Mucosa of rectum (tissue), 2 donors: ENCODE results near the gene CCR5AS.

ENCODE experiments used
- H3K27ac ChIP-seq, 2 donors: one replicate each; pipeline ENCODE4 v1.7.0; 2013; ENCODE audit warnings: inconsistent platforms in 2 of 2, low read depth in 2 of 2, low read length in 2 of 2
- H3K27me3 ChIP-seq, 2 donors: one replicate each; pipeline ENCODE4 v1.7.0; 2013; ENCODE audit warnings: low read length in 2 of 2; ENCODE audit not compliant: control insufficient read depth in 2 of 2, insufficient read depth in 2 of 2
- H3K36me3 ChIP-seq, 2 donors: one replicate each; pipeline ENCODE4 v1.7.0; 2013; ENCODE audit warnings: low read length in 2 of 2; ENCODE audit not compliant: control insufficient read depth in 2 of 2, insufficient read depth in 2 of 2
- H3K4me1 ChIP-seq, 2 donors: one replicate each; pipeline ENCODE4 v1.7.0; 2013; ENCODE audit warnings: low read length in 2 of 2, mild to moderate bottlenecking in 1 of 2; ENCODE audit not compliant: control insufficient read depth in 2 of 2, insufficient read depth in 2 of 2
- H3K4me3 ChIP-seq, 2 donors: one replicate each; pipeline ENCODE4 v1.7.0; 2013; ENCODE audit warnings: low read length in 2 of 2
- H3K9ac ChIP-seq, 2 donors: one replicate each; pipeline ENCODE4 v1.7.0; 2013; ENCODE audit warnings: low read length in 2 of 2, low read depth in 1 of 2, mild to moderate bottlenecking in 1 of 2
- H3K9me3 ChIP-seq, 2 donors: one replicate each; pipeline ENCODE4 v1.7.0; 2013; ENCODE audit warnings: low read length in 2 of 2; ENCODE audit not compliant: control insufficient read depth in 2 of 2
- donor health status: healthy.
- donor health status: Normal muscosa, but diverticular disease.

CCR5AS gene

DNA sequence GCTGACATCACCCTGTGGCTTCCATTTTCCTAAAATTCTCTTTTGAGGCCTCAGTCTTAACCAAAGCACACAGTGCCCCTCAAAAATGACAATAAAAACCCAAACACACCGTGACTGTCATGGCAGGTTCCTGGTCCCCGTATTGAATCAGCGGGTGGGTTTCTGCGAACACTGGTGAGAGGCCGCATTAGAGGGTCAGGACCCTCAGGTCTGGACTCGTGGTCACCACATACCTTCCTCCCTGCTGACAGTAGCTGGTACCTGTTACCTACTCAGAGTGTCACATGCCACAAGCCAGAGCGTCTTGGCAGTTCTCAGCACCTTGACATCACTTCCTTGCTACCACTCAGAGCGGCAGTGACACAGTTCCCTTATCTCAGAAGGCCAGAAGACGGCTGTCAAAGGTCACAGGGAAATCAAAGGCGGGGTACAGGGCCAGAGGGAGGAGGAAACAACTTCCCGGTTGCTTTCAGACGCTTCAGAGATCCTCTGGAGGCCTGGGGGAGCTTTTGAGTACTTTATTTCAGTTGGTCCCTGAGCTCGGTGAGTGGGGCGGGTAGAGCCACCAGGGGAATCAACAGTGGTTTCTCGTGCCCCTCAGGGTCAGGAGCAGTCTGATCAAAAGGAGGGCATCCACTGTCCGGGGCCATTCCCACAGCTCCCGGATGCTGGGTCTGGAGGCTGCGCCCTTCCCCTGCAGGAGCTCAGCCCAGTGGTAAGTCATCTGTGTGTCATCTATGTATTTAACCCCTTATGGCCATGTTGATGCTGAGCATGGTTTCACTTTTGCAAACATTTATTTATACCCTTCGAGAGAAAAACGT, at the start of gene CCR5AS, which contains the start of gene CCRL2:
Gene CCR5AS (minus strand): TSS at position 279 of the 824 bp plus-strand sequence.
Gene CCRL2 (plus strand): TSS at position 472 of the 824 bp plus-strand sequence. CDS start 821 bp downstream, outside the sequence.
- Histone ChIP-seq H3K9ac (peak within 1 kb of the TSS; percentile 84 to 88), H3K27me3 (no peaks in the 10 kb centered on the region)

DNA sequence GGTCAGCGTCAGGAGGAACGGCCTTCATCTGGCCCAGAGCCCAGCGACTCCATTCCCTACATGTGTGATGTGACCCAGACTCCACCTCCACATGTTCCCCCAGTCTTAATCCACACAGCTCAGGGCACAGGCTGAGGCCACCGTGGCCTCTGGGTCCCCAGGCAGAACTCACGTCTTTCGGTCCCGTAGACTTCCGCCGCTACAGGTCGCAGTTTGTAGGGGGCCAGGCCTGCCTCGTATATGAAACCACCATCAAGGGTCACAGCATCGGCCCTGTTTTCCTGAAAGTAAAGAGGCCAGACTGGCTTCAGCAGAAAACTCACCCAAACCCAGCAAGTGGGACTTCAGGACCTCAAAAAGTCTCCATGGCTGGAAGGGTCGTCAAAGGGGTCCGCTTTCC, 49.3 kb upstream of the CCR5AS start:
- Histone ChIP-seq H3K27me3 (peaks cover 0 to 2% of the 10 kb centered on the region in 2 donors), H3K9ac (no peak overlapping the region), H3K4me3 (no peak overlapping the region), H3K9me3 (no peaks in the 10 kb centered on the region), H3K27ac (no peak overlapping the region), H3K36me3 (no peaks in the 10 kb centered on the region), H3K4me1 (no peaks in the 10 kb centered on the region)

More for the DNA sequence above, at the start of gene CCR5AS, which contains the start of gene CCRL2:
- no peaks in the 10 kb centered on the region for H3K9me3 ChIP-seq
- peaks cover 33 to 40% of the 10 kb centered on the region in 2 donors for H3K4me1 ChIP-seq
- H3K4me3 ChIP-seq: peak within 1 kb of the TSS; percentile 79 to 87
- H3K27ac ChIP-seq: peak within 1 kb of the TSS; percentile 97 to 98
- H3K36me3 ChIP-seq: peaks cover 0 to 4% of the 10 kb centered on the region in 2 donors

DNA sequence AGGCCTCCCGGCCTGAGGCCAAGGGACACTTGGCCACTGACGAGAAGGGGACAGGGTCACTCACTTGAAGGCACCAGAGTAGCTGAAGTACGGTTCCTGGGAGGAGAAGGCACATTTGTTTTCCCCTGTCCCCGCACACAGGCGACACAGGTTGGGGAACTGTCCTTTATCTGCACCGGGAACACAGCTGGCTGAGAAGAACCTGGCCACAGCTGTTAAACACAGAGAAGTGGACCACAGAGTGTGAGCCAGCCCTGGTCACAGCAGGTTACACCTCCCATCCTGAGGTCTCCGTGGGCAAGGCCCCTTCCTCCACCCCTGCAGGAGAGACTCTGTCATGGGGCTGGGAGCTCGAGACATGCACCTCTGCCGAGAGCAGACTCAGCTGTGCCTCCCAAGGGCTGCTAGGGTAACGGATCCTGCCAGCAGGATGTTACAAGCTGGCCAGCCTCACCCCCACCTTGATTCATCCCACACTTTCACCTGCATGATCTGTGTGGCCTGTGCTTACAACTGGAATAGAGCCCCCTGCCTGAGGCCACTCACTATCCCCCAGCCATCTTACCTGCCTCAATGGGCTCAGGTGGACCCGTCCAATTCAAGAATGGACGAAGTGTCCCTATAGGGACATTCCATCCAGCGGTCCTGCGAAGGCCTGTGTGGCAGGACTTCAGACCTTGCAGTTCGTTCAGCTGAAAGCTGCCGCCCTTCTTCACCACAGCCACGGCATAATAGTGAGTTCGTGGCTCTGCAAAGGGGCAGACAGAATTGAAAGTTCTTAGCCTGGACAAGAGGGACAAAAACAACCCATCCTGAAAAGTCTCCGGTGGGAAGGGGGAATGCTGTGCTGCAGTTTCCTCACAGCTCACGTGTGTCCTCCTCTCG, 48.6 kb upstream of the CCR5AS start:
- Histone ChIP-seq H3K9ac (no peak overlapping the region), H3K27me3 (peaks cover 0 to 2% of the 10 kb centered on the region in 2 donors), H3K27ac (no peak overlapping the region), H3K36me3 (no peaks in the 10 kb centered on the region), H3K4me3 (no peak overlapping the region), H3K9me3 (no peaks in the 10 kb centered on the region), H3K4me1 (no peaks in the 10 kb centered on the region)

DNA sequence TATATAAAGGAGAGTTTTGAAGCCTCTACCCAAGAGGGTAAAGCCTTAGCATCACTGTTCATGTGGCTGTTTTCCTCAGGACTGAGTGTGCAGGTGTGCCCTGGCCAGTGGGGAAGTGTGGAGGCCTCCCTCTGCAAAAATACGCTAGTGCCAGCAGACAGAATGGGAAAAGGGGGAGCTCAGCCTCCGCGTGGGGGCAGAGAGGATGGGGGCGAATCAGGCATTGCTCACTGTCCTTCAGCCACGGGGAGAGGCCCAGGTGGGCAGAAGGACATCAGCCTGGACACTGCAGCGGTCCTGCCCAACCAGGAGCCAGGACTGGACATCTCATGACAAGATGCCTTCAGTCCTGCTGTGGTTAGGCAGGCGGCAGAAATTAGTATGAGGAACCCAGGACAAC, 47.7 kb upstream of the CCR5AS start:
- Histone ChIP-seq H3K4me3 (no peak overlapping the region), H3K27me3 (peaks cover 0 to 2% of the 10 kb centered on the region in 2 donors), H3K4me1 (no peaks in the 10 kb centered on the region), H3K9ac (no peak overlapping the region), H3K36me3 (no peaks in the 10 kb centered on the region), H3K9me3 (no peaks in the 10 kb centered on the region), H3K27ac (no peak overlapping the region)

DNA sequence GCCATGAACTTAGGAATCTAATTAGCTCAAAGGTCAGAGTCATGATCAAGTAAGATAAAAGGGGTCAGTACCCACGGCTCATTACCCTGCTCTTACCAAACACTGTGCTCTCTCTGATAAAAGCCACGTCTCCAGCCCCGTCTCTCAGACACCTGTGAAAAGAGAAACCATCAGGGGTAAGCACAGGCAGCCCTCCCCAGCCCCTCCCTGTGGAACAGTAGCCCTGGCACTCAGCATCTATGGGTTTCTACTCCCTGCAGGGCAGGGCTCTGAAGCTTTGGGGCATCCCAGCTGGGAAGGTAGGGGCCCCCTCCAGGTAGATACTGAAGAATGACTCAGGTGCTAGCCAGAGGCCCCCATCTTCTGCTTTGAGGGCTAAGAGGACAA, 47.3 kb upstream of the CCR5AS start:
- Histone ChIP-seq H3K4me3 (no peak overlapping the region), H3K27ac (no peak overlapping the region), H3K4me1 (no peaks in the 10 kb centered on the region), H3K27me3 (peaks cover 0 to 2% of the 10 kb centered on the region in 2 donors), H3K9me3 (no peaks in the 10 kb centered on the region), H3K36me3 (no peaks in the 10 kb centered on the region), H3K9ac (no peak overlapping the region)

DNA sequence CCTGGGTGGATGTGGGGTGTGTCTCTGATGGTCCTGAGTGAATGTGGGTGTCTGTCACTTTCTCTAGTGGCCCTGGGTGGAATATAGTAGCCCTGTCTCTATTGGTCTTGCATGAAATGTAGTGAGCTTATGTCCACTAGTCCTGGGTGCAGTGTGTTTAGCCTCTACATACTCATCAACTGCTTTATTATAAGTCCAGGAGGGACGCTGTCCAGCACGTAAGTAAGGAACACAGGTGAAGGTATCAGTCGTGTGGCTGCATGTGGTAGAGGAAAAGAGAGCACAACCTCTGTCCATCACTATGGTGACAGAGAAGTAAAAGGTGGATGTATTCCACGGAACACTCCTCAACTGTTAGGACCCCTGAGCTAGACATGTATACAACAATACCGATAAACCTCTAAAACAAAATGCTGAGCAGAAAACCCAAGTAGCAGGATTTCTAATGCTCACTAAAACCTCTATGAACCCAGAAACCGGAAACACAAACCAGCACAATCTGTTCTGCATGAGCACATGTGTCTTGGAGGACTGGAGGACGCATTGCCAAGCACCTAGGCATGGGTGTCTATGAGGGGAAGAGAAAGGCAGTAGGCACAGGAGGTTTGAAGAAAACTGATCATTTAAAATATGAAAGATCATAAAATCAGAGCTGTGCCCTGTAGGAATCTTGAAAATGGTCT, 46.8 kb upstream of the CCR5AS start:
- H3K27me3 ChIP-seq: peaks cover 0 to 2% of the 10 kb centered on the region in 2 donors
- H3K4me1 ChIP-seq: no peaks in the 10 kb centered on the region
- no peaks in the 10 kb centered on the region for H3K36me3 ChIP-seq
- H3K4me3 ChIP-seq: no peak overlapping the region
- no peak overlapping the region for H3K9ac ChIP-seq
- no peaks in the 10 kb centered on the region for H3K9me3 ChIP-seq
- H3K27ac ChIP-seq: no peak overlapping the region

DNA sequence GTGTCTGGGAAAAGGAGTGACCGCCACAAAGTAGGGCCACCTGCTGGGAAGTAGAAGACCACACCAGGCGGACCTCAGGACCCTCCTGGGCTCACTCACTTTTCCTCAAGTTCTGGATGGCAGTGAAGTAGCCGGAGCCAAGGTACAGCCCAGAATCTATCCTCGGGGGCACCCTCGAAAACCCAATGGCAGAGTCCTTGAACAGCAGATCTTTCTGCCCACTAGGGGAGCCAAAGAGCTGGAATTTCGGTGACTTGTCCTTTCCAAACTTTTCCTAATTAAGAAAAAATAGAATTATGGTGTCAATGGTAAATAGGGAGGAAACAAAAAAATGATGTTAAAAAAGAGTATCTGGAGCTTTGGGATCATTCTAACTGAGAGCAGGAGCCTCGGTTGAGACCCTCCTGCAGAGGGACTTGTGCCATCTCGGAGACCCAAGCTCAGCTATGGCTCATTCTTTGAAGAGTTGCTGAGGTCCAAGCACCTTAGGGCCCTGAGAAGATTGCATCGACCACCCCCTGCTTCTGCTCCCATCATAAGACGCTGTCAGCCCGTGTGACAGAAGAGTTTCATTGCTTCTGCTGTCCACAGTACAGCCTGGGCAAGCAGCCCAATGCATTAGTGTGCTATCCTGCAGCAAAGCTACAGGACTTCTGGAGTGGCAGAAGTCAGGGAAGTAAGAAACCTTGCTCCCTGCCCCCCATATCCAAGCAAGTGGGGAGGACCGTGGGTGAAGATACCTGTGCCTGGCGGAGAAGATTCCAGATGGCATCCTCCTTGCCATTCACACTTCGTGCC, 43.1 kb upstream of the CCR5AS start:
- no peaks in the 10 kb centered on the region for H3K4me1 ChIP-seq
- H3K9ac ChIP-seq: no peak overlapping the region
- no peaks in the 10 kb centered on the region for H3K36me3 ChIP-seq
- no peaks in the 10 kb centered on the region for H3K9me3 ChIP-seq
- H3K4me3 ChIP-seq: no peak overlapping the region
- H3K27ac ChIP-seq: no peak overlapping the region
- H3K27me3 ChIP-seq: peaks cover 0 to 2% of the 10 kb centered on the region in 2 donors

DNA sequence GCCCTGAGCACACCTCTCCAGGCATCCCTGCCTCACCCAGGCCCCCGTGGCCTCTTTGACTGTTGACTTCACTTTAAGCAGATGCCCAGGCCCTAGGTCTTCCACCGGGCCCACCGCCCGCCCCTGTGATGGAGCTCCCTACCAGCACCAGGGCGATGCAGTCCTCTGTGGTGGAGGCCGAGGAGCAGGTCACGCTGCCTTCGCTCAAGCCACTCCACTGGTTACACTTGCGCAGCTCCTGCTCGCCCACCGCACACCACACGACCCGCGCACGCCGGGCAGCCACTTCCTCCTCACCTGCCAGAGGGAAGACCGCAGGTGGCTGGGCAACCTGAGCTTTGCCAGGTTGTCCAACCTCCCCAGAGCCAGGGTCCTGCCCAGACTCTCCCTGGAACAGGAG, 41.9 kb upstream of the CCR5AS start:
- Histone ChIP-seq H3K9me3 (peaks cover 0 to under 1% of the 10 kb centered on the region in 2 donors), H3K9ac (no peak overlapping the region), H3K27me3 (peaks cover 0 to 2% of the 10 kb centered on the region in 2 donors), H3K4me3 (no peak overlapping the region), H3K4me1 (no peaks in the 10 kb centered on the region), H3K27ac (no peak overlapping the region), H3K36me3 (no peaks in the 10 kb centered on the region)

DNA sequence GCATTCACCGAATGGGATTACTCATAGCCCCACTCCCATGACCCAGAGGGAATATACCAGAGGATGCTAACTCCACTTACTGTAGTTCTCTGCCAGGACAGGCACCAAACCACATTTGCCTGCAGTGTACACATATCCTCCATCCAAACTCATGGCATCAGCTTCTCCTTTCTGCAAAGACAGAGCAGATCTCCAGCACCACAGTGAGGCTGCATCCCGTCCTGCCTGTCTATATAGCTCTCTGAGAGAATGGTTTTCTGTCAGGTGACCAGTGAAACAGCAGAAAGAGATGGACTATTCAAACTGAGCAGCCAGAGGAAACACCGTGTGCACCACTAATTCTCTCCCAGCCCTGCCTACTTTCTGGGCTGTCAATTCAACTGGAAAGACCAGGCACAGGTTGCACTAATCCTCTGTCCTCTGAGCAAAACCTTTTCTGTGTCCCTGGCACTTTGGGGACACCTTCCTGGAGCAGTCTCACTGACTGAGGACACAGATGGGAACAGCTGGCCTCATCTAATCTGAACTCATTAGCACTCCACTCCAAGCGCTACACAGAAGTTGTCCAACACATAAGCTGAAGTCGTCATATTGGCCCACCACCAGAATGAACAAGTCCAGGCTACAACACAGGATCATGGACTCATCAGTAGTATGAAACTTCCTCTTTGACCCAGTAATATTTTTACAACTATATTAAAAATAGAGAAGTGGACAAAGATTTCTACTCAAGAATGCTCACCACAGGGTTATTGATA, 40.5 kb upstream of the CCR5AS start:
- H3K36me3 ChIP-seq: no peaks in the 10 kb centered on the region
- no peak overlapping the region for H3K27ac ChIP-seq
- H3K9ac ChIP-seq: no peak overlapping the region
- peaks cover 5 to 6% of the 10 kb centered on the region in 2 donors for H3K4me1 ChIP-seq
- H3K4me3 ChIP-seq: no peak overlapping the region
- no peaks in the 10 kb centered on the region for H3K27me3 ChIP-seq
- H3K9me3 ChIP-seq: peaks cover 0 to 3% of the 10 kb centered on the region in 2 donors
